WTC11 (cell line): Measurements from ENCODE around the gene WDFY3. TPM values are rescaled to one million over a fixed set of nuclear protein-coding genes. Genes with fewer than 3 reads are reported as not detected.

Experiments used
- ATAC-seq: fragments of 200-7000 bp; cut with Tn5 transposase; 2 replicates; pipeline ENCODE4 v1.10.0; 2021; ENCODE audit warnings: mild to moderate bottlenecking, moderate library complexity
- CTCF ChIA-PET: fragments of 300-600 bp; sonication (Branson Sonifier 250); formaldehyde crosslinking; loops from one replicate; lab custom pipeline; 2021; ENCODE audit warnings: antibody characterized with exemption; lab: Charles Lee
- POLR2A ChIA-PET: fragments of 350-600 bp; sonication (Branson Sonifier 250); formaldehyde crosslinking; loops from one replicate; lab custom pipeline; 2021; ENCODE audit warnings: antibody characterized with exemption; lab: Charles Lee
- DNase-seq: peaks from one replicate; pipeline ENCODE4 v3.0.0; 2021; ENCODE audit warnings: low spot score
- H3K27ac Mint-ChIP-seq: 2 replicates; pipeline ENCODE4 v1.8.0; 2021; ENCODE audit warnings: mixed read lengths
- H3K27me3 Mint-ChIP-seq: 2 replicates; pipeline ENCODE4 v1.8.0; 2021; ENCODE audit warnings: low read depth, mild to moderate bottlenecking, moderate library complexity, mixed read lengths
- H3K36me3 Mint-ChIP-seq: 2 replicates; pipeline ENCODE4 v1.8.0; 2021; ENCODE audit warnings: mixed read lengths
- H3K4me1 Mint-ChIP-seq: 2 replicates; pipeline ENCODE4 v1.8.0; 2022; ENCODE audit warnings: mixed read lengths
- H3K4me3 Mint-ChIP-seq: 2 replicates; pipeline ENCODE4 v1.8.0; 2021; ENCODE audit warnings: mild to moderate bottlenecking, moderate library complexity, mixed read lengths
- H3K9me3 Mint-ChIP-seq: 2 replicates; pipeline ENCODE4 v1.8.0; 2021; ENCODE audit warnings: mixed read lengths
- FOXP1 ChIP-seq: sonication (generic); formaldehyde crosslinking; IDR thresholded peaks from 2 replicates; pipeline ENCODE4 v1.8.0; 2022; ENCODE audit warnings: missing genetic modification reagents, mild to moderate bottlenecking, moderate library complexity, borderline replicate concordance
- GTF2I ChIP-seq: fragments of 250-450 bp; sonication (Bioruptor Pico); conservative IDR thresholded peaks from 2 replicates; pipeline ENCODE4 v1.4.0; 2021; ENCODE audit warnings: mild to moderate bottlenecking
- JAZF1 ChIP-seq: fragments of 250-450 bp; sonication (Bioruptor Pico); IDR thresholded peaks from 2 replicates; pipeline ENCODE4 v1.9.0; 2021; ENCODE audit warnings: moderate library complexity, mild to moderate bottlenecking, inconsistent platforms
- JUN ChIP-seq: sonication (generic); formaldehyde crosslinking; IDR thresholded peaks from 2 replicates; pipeline ENCODE4 v1.8.0; 2023; ENCODE audit warnings: mild to moderate bottlenecking, missing genetic modification reagents
- ZBTB21 ChIP-seq: sonication (generic); formaldehyde crosslinking; IDR thresholded peaks from 2 replicates; pipeline ENCODE4 v1.8.1; 2023; ENCODE audit warnings: mild to moderate bottlenecking, missing genetic modification reagents, borderline replicate concordance
- ZNF263 ChIP-seq: sonication (generic); formaldehyde crosslinking; IDR thresholded peaks from 2 replicates; pipeline ENCODE4 v1.8.1; 2022; ENCODE audit warnings: low read depth, mild to moderate bottlenecking, moderate library complexity, missing genetic modification reagents
- ZNF317 ChIP-seq: sonication (generic); formaldehyde crosslinking; IDR thresholded peaks from 2 replicates; pipeline ENCODE4 v1.8.1; 2023; ENCODE audit warnings: low read depth, mild to moderate bottlenecking, moderate library complexity, missing genetic modification reagents, borderline replicate concordance
- ZNF671 ChIP-seq: fragments of 250-450 bp; sonication (Bioruptor Pico); IDR thresholded peaks from 2 replicates; pipeline ENCODE4 v1.8.0; 2021; ENCODE audit warnings: mild to moderate bottlenecking
- total RNA-seq: library from RNA; stranded (reverse); gene quantifications from 3 replicates; pipeline ENCODE4 v1.2.3, GENCODE V29; 2021
- TF ChIP-seq, protein P1 (sequence below): sonication (generic); formaldehyde crosslinking; IDR thresholded peaks from 2 replicates; pipeline ENCODE4 v1.8.1; 2022; ENCODE audit warnings: low read depth, mild to moderate bottlenecking, moderate library complexity, missing genetic modification reagents, borderline replicate concordance
- TF ChIP-seq, protein P2 (sequence below): sonication (generic); formaldehyde crosslinking; IDR thresholded peaks from 2 replicates; pipeline ENCODE4 v1.8.1; 2022; ENCODE audit warnings: low read depth, missing genetic modification reagents, borderline replicate concordance
- TF ChIP-seq, protein P3 (sequence below): sonication (generic); formaldehyde crosslinking; IDR thresholded peaks from 2 replicates; pipeline ENCODE4 v1.8.0; 2022; ENCODE audit warnings: missing genetic modification reagents
- TF ChIP-seq, protein P4 (sequence below): sonication (generic); formaldehyde crosslinking; IDR thresholded peaks from 2 replicates; pipeline ENCODE4 v1.8.0; 2023; ENCODE audit warnings: mild to moderate bottlenecking, missing genetic modification reagents
- TF ChIP-seq, protein P5 (sequence below): fragments of 250-450 bp; sonication (Bioruptor Pico); IDR thresholded peaks from 2 replicates; pipeline ENCODE4 v1.9.0; 2021; ENCODE audit warnings: mild to moderate bottlenecking
- TF ChIP-seq, protein P6 (sequence below): fragments of 200-600 bp; IDR thresholded peaks from 2 replicates; pipeline ENCODE4 v1.8.0; 2022; ENCODE audit warnings: antibody characterized with exemption
- TF ChIP-seq, protein P7 (sequence below): sonication (generic); formaldehyde crosslinking; IDR thresholded peaks from 2 replicates; pipeline ENCODE4 v1.8.0; 2022; ENCODE audit warnings: mild to moderate bottlenecking, missing genetic modification reagents

Gene WDFY3
- total RNA-seq, 1 experiment from 2014 or later = 77.2 TPM

DNA sequence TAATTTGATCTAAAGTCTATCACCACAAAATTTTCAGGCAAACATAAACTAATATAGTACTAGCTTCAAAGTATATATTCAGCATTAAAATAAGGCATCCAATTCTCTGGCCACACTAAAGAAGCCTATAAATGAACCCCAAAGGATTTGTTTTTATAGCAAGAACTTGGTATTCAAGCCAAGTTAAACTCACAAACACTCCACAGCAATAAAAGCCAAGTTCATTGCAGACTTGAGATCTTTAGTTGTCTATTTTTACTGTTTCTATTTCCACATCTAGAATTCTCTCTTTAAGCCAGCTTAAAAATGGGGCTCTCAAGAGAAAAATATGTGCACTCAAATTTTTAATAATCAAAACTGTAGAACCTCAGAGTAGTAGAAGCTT, 51.1 kb downstream of the WDFY3 start (continued):
- TF ChIP-seq, protein P1, sequence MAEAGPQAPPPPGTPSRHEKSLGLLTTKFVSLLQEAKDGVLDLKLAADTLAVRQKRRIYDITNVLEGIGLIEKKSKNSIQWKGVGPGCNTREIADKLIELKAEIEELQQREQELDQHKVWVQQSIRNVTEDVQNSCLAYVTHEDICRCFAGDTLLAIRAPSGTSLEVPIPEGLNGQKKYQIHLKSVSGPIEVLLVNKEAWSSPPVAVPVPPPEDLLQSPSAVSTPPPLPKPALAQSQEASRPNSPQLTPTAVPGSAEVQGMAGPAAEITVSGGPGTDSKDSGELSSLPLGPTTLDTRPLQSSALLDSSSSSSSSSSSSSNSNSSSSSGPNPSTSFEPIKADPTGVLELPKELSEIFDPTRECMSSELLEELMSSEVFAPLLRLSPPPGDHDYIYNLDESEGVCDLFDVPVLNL (CRISPR knock-in tag) = no peak
- TF ChIP-seq GTF2I (CRISPR knock-in tag) (no peak), FOXP1 (no peak), ZNF317 (CRISPR knock-in tag) (no peak), ZNF263 (CRISPR knock-in tag) (no peak), JAZF1 (CRISPR knock-in tag) (no peak)
- TF ChIP-seq, protein P2, sequence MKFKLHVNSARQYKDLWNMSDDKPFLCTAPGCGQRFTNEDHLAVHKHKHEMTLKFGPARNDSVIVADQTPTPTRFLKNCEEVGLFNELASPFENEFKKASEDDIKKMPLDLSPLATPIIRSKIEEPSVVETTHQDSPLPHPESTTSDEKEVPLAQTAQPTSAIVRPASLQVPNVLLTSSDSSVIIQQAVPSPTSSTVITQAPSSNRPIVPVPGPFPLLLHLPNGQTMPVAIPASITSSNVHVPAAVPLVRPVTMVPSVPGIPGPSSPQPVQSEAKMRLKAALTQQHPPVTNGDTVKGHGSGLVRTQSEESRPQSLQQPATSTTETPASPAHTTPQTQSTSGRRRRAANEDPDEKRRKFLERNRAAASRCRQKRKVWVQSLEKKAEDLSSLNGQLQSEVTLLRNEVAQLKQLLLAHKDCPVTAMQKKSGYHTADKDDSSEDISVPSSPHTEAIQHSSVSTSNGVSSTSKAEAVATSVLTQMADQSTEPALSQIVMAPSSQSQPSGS (CRISPR knock-in tag) = no peak

DNA sequence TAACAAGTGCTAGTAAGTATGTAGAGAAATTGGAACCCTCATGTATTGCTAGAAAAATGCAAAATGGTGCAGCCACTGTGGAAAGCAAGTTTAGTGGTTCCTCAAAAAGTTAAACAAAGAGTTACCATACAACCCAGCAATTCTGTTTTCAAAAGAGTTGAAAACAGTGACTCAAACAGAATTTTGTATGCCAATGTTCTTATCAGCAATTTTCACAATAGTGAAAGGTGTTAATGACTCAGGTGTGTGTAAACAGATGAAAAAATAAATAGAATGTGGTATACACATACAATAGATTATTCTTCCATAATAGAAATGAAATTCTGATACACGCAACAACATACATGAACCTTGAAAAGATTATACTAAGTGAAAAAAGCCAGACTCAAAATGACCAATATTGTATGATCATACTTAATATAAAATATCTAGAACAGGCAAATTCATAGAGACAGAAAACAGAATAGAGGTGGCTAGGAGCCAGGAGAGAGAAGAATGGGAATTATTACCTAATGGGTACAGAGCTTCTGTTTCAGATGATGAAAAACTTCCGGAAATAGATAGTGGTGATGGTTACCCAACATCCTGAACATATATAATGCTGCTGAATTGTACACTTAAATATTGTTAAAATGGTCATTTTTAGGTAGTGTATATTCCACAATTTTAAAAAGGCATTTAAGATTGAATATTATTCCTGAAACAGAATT, 51.6 kb downstream of the WDFY3 start:
- TF ChIP-seq ZNF671 = no peak
- TF ChIP-seq, protein P3, sequence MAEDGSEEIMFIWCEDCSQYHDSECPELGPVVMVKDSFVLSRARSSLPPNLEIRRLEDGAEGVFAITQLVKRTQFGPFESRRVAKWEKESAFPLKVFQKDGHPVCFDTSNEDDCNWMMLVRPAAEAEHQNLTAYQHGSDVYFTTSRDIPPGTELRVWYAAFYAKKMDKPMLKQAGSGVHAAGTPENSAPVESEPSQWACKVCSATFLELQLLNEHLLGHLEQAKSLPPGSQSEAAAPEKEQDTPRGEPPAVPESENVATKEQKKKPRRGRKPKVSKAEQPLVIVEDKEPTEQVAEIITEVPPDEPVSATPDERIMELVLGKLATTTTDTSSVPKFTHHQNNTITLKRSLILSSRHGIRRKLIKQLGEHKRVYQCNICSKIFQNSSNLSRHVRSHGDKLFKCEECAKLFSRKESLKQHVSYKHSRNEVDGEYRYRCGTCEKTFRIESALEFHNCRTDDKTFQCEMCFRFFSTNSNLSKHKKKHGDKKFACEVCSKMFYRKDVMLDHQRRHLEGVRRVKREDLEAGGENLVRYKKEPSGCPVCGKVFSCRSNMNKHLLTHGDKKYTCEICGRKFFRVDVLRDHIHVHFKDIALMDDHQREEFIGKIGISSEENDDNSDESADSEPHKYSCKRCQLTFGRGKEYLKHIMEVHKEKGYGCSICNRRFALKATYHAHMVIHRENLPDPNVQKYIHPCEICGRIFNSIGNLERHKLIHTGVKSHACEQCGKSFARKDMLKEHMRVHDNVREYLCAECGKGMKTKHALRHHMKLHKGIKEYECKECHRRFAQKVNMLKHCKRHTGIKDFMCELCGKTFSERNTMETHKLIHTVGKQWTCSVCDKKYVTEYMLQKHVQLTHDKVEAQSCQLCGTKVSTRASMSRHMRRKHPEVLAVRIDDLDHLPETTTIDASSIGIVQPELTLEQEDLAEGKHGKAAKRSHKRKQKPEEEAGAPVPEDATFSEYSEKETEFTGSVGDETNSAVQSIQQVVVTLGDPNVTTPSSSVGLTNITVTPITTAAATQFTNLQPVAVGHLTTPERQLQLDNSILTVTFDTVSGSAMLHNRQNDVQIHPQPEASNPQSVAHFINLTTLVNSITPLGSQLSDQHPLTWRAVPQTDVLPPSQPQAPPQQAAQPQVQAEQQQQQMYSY (CRISPR knock-in tag) = no peak
- no peak for TF ChIP-seq JUN (CRISPR knock-in tag)
- no peak for TF ChIP-seq ZBTB21
- TF ChIP-seq, protein P4, sequence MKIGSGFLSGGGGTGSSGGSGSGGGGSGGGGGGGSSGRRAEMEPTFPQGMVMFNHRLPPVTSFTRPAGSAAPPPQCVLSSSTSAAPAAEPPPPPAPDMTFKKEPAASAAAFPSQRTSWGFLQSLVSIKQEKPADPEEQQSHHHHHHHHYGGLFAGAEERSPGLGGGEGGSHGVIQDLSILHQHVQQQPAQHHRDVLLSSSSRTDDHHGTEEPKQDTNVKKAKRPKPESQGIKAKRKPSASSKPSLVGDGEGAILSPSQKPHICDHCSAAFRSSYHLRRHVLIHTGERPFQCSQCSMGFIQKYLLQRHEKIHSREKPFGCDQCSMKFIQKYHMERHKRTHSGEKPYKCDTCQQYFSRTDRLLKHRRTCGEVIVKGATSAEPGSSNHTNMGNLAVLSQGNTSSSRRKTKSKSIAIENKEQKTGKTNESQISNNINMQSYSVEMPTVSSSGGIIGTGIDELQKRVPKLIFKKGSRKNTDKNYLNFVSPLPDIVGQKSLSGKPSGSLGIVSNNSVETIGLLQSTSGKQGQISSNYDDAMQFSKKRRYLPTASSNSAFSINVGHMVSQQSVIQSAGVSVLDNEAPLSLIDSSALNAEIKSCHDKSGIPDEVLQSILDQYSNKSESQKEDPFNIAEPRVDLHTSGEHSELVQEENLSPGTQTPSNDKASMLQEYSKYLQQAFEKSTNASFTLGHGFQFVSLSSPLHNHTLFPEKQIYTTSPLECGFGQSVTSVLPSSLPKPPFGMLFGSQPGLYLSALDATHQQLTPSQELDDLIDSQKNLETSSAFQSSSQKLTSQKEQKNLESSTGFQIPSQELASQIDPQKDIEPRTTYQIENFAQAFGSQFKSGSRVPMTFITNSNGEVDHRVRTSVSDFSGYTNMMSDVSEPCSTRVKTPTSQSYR (CRISPR knock-in tag) = no peak
- TF ChIP-seq, protein P5, sequence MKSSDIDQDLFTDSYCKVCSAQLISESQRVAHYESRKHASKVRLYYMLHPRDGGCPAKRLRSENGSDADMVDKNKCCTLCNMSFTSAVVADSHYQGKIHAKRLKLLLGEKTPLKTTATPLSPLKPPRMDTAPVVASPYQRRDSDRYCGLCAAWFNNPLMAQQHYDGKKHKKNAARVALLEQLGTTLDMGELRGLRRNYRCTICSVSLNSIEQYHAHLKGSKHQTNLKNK (CRISPR knock-in tag) = no peak
- TF ChIP-seq, protein P6, sequence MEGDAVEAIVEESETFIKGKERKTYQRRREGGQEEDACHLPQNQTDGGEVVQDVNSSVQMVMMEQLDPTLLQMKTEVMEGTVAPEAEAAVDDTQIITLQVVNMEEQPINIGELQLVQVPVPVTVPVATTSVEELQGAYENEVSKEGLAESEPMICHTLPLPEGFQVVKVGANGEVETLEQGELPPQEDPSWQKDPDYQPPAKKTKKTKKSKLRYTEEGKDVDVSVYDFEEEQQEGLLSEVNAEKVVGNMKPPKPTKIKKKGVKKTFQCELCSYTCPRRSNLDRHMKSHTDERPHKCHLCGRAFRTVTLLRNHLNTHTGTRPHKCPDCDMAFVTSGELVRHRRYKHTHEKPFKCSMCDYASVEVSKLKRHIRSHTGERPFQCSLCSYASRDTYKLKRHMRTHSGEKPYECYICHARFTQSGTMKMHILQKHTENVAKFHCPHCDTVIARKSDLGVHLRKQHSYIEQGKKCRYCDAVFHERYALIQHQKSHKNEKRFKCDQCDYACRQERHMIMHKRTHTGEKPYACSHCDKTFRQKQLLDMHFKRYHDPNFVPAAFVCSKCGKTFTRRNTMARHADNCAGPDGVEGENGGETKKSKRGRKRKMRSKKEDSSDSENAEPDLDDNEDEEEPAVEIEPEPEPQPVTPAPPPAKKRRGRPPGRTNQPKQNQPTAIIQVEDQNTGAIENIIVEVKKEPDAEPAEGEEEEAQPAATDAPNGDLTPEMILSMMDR = no peak
- TF ChIP-seq FOXP1 = no peak
- TF ChIP-seq, protein P7, sequence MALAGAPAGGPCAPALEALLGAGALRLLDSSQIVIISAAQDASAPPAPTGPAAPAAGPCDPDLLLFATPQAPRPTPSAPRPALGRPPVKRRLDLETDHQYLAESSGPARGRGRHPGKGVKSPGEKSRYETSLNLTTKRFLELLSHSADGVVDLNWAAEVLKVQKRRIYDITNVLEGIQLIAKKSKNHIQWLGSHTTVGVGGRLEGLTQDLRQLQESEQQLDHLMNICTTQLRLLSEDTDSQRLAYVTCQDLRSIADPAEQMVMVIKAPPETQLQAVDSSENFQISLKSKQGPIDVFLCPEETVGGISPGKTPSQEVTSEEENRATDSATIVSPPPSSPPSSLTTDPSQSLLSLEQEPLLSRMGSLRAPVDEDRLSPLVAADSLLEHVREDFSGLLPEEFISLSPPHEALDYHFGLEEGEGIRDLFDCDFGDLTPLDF (CRISPR knock-in tag) = no peak
- no peak for TF ChIP-seq JAZF1 (CRISPR knock-in tag)
- H3K36me3 Mint-ChIP-seq = peaks cover 32% of the 10 kb centered on the region
- no peak overlapping the region for H3K4me3 Mint-ChIP-seq
- peaks cover 34% of the 10 kb centered on the region for H3K4me1 Mint-ChIP-seq
- H3K27me3 Mint-ChIP-seq = no peaks in the 10 kb centered on the region
- H3K27ac Mint-ChIP-seq = no peak overlapping the region
- ATAC-seq = no peak
- H3K9me3 Mint-ChIP-seq = peaks cover 21% of the 10 kb centered on the region
- ChIA-PET POLR2A (no interaction called here), CTCF (no interaction called here)
- DNase-seq = no peak
